H1 (cell line): ENCODE measurements around the gene PTCH1. TPM values are rescaled to one million over a fixed set of nuclear protein-coding genes. Genes with fewer than 3 reads are reported as not detected.

ENCODE experiments used
- CTCF ChIA-PET: fragments of 300-600 bp; sonication (Branson Sonifier 250); formaldehyde crosslinking; loops from one replicate; lab custom pipeline; 2021; ENCODE audit not compliant: partially characterized antibody; lab: Charles Lee
- POLR2A ChIA-PET: fragments of 300-600 bp; sonication (Branson Sonifier 250); formaldehyde crosslinking; loops from one replicate; lab custom pipeline; 2021; ENCODE audit warnings: inconsistent platforms; ENCODE audit not compliant: partially characterized antibody; lab: Charles Lee
- DNase-seq, 2 experiments: peaks; one replicate each; pipeline versions ENCODE4 v3.0.0 to v3.0.0-alpha.2; 2010 to 2022; ENCODE audit warnings: low spot score in 2 of 2, low read depth in 1 of 2, mixed read lengths in 1 of 2
- FAIRE-seq: peaks from 2 replicates; lab custom pipeline; 2011; peaks lifted over from hg19 to GRCh38; lab: Jason Lieb, UNC
- H2AFZ ChIP-seq: 2 replicates; pipeline ENCODE4 v1.8.1; 2012; ENCODE audit warnings: low read length, inconsistent platforms
- H2AK5ac ChIP-seq: 2 replicates; pipeline ENCODE4 v1.6.1; 2013; ENCODE audit warnings: low read depth, low read length
- H2BK120ac ChIP-seq: replicated peaks from 2 replicates; pipeline ENCODE3; 2013; ENCODE audit warnings: low read depth, low read length, inconsistent platforms
- H2BK12ac ChIP-seq: 2 replicates; pipeline ENCODE4 v1.6.1; 2013; ENCODE audit warnings: low read depth, low read length
- H2BK15ac ChIP-seq: 2 replicates; pipeline ENCODE4 v1.6.1; 2013; ENCODE audit warnings: low read length
- H2BK20ac ChIP-seq: 2 replicates; pipeline ENCODE4 v1.6.1; 2013; ENCODE audit warnings: low read length
- H2BK5ac ChIP-seq: 2 replicates; pipeline ENCODE4 v1.6.1; 2013; ENCODE audit warnings: low read depth, low read length
- H3K14ac ChIP-seq: 2 replicates; pipeline ENCODE4 v1.6.1; 2013; ENCODE audit warnings: inconsistent platforms; ENCODE audit not compliant: insufficient read length
- H3K18ac ChIP-seq: 2 replicates; pipeline ENCODE4 v1.6.1; 2013; ENCODE audit warnings: low read length; ENCODE audit errors: extremely low read depth
- H3K23ac ChIP-seq: 2 replicates; pipeline ENCODE4 v1.6.1; 2013; ENCODE audit warnings: inconsistent platforms; ENCODE audit not compliant: insufficient read length
- H3K23me2 ChIP-seq: 2 replicates; pipeline ENCODE4 v1.6.1; 2013; ENCODE audit warnings: low read depth, low read length
- H3K27ac ChIP-seq: 2 replicates; pipeline ENCODE4 v1.6.1; 2011; ENCODE audit warnings: low read depth, low read length, inconsistent platforms
- H3K27me3 ChIP-seq, 4 experiments: replicated peaks in 1 of 4; 1 replicate in 1 of 4; 2 replicates in 3 of 4; pipeline versions ENCODE4 v1.6.1 to v1.8.1; 2011 to 2013; ENCODE audit warnings: low read length in 3 of 4, mild to moderate bottlenecking in 3 of 4, inconsistent platforms in 2 of 4, mixed read lengths in 2 of 4, moderate library complexity in 1 of 4; ENCODE audit not compliant: control insufficient read depth in 3 of 4, insufficient read depth in 3 of 4; ENCODE audit errors: extremely low read depth in 1 of 4
- H3K36me3 ChIP-seq, 4 experiments: 2 replicates each; pipeline versions ENCODE4 v1.6.1 to v1.8.1; 2011 to 2013; ENCODE audit warnings: mild to moderate bottlenecking in 4 of 4, low read length in 3 of 4, moderate library complexity in 2 of 4, control low read depth in 1 of 4, inconsistent platforms in 1 of 4; ENCODE audit not compliant: insufficient read depth in 4 of 4, control insufficient read depth in 2 of 4
- H3K4ac ChIP-seq: replicated peaks from 2 replicates; pipeline ENCODE3; 2013; ENCODE audit warnings: low read length, low read depth, mixed read lengths, inconsistent platforms; ENCODE audit not compliant: insufficient read length
- H3K4me1 ChIP-seq, 4 experiments: replicated peaks in 1 of 4; 1 replicate in 1 of 4; 2 replicates in 3 of 4; pipeline versions ENCODE4 v1.6.1 to v1.8.1; 2011 to 2013; ENCODE audit warnings: low read length in 3 of 4, inconsistent platforms in 2 of 4, mixed read lengths in 1 of 4; ENCODE audit not compliant: insufficient read depth in 4 of 4, control insufficient read depth in 3 of 4
- H3K4me2 ChIP-seq, 2 experiments: 2 replicates each; pipeline versions ENCODE4 v1.6.1 to v1.8.1; 2011 to 2013; ENCODE audit warnings: low read depth in 2 of 2, low read length in 2 of 2, control low read depth in 1 of 2, inconsistent platforms in 1 of 2, mild to moderate bottlenecking in 1 of 2; ENCODE audit not compliant: insufficient read depth in 1 of 2
- H3K4me3 ChIP-seq, 4 experiments: fragments of 200-600, 300-600 bp in 1 of 4; sonication (generic), shearing (Covaris generic), sonication (Bioruptor Twin) in 1 of 4; 2 replicates each; pipeline versions ENCODE4 v1.5.1 to v1.8.1; 2011 to 2016; ENCODE audit warnings: low read length in 4 of 4, low read depth in 3 of 4, control low read depth in 2 of 4, inconsistent platforms in 2 of 4, mild to moderate bottlenecking in 2 of 4, mixed read lengths in 1 of 4, moderate library complexity in 1 of 4; ENCODE audit not compliant: insufficient read depth in 2 of 4; ENCODE audit errors: extremely low read depth in 1 of 4
- H3K56ac ChIP-seq: replicated peaks from 2 replicates; pipeline ENCODE3; 2013; ENCODE audit warnings: low read depth, mild to moderate bottlenecking, mixed read lengths, low read length, inconsistent platforms; ENCODE audit not compliant: insufficient read length
- H3K79me1 ChIP-seq: 2 replicates; pipeline ENCODE4 v1.6.1; 2013; ENCODE audit warnings: low read depth, low read length, control low read depth
- H3K79me2 ChIP-seq, 2 experiments: 2 replicates each; pipeline versions ENCODE4 v1.6.1 to v1.8.1; 2012 to 2013; ENCODE audit warnings: low read length in 2 of 2, mild to moderate bottlenecking in 2 of 2, inconsistent platforms in 1 of 2; ENCODE audit not compliant: insufficient read depth in 2 of 2, control insufficient read depth in 1 of 2
- H3K9ac ChIP-seq, 4 experiments: replicated peaks in 1 of 4; 1 replicate in 1 of 4; 2 replicates in 3 of 4; pipeline versions ENCODE4 v1.6.1 to v1.8.1; 2011 to 2013; ENCODE audit warnings: low read depth in 3 of 4, low read length in 3 of 4, control low read depth in 2 of 4, mild to moderate bottlenecking in 2 of 4, moderate library complexity in 2 of 4, inconsistent platforms in 1 of 4; ENCODE audit errors: extremely low read depth in 1 of 4
- H3K9me3 ChIP-seq, 2 experiments: 2 replicates each; pipeline versions ENCODE4 v1.6.1 to v1.8.1; 2012 to 2013; ENCODE audit warnings: mild to moderate bottlenecking in 2 of 2, moderate library complexity in 2 of 2, control low read depth in 1 of 2, inconsistent platforms in 1 of 2, low read depth in 1 of 2, low read length in 1 of 2, mixed read lengths in 1 of 2; ENCODE audit not compliant: insufficient read depth in 2 of 2
- H4K20me1 ChIP-seq, 2 experiments: replicated peaks in 1 of 2; 2 replicates each; pipeline versions ENCODE3 to v1.8.1; 2011 to 2013; ENCODE audit warnings: inconsistent platforms in 2 of 2, low read length in 2 of 2, mild to moderate bottlenecking in 1 of 2; ENCODE audit not compliant: insufficient read depth in 2 of 2, control insufficient read depth in 1 of 2
- H4K5ac ChIP-seq: 2 replicates; pipeline ENCODE4 v1.6.1; 2013; ENCODE audit warnings: low read length, low read depth, mixed read lengths, inconsistent platforms; ENCODE audit not compliant: insufficient read length
- H4K8ac ChIP-seq: 2 replicates; pipeline ENCODE4 v1.8.0; 2013; ENCODE audit warnings: mild to moderate bottlenecking, moderate library complexity, low read length, inconsistent platforms; ENCODE audit not compliant: insufficient read depth; ENCODE audit errors: extremely low read depth
- H4K91ac ChIP-seq: replicated peaks from 2 replicates; pipeline ENCODE3; 2013; ENCODE audit warnings: low read length, mixed read lengths, inconsistent platforms; ENCODE audit not compliant: insufficient read length
- RBBP5 ChIP-seq: IDR thresholded peaks from 2 replicates; pipeline ENCODE4 v1.7.1; 2012; ENCODE audit warnings: low read depth, mild to moderate bottlenecking, inconsistent platforms, low read length, moderate library complexity, borderline replicate concordance
- SAP30 ChIP-seq: fragments of 300-600 bp; sonication (generic); IDR thresholded peaks from 2 replicates; pipeline ENCODE4 v1.7.1; 2012; ENCODE audit warnings: low read length, moderate library complexity, mild to moderate bottlenecking, inconsistent platforms; ENCODE audit not compliant: insufficient read depth, insufficient replicate concordance
- TAF7 ChIP-seq: optimal IDR thresholded peaks from 2 replicates; pipeline ENCODE3; 2011; ENCODE audit warnings: low read depth, mild to moderate bottlenecking, inconsistent platforms, low read length, moderate library complexity, borderline replicate concordance
- TBP ChIP-seq: IDR thresholded peaks from 2 replicates; pipeline ENCODE4 v1.6.1; 2011; ENCODE audit warnings: low read depth, low read length, improper control_type of control experiment
- WGBS, 2 experiments: shearing (Covaris generic) in 1 of 2; methylation state at CpG; one replicate each; pipeline versions ENCODE4 v1.1.6 to v1.1.7; 2013 to 2015; ENCODE audit warnings: low lambda C conversion rate in 2 of 2, mixed read lengths in 2 of 2, inconsistent platforms in 1 of 2, low coverage in 1 of 2, missing lambda C conversion rate in 1 of 2; ENCODE audit not compliant: insufficient replicate concordance in 2 of 2, insufficient coverage in 1 of 2, insufficient read length in 1 of 2; ENCODE audit errors: extremely low coverage in 1 of 2, missing lambda C conversion rate in 1 of 2; 5-methylcytosine and 5-hydroxymethylcytosine counted together
- polyA plus RNA-seq, 7 experiments: library from polyadenylated mRNA; depleted of rRNA in 3 of 7; stranded (reverse) in 5 of 7; unstranded in 2 of 7; fragments of >200 nt in 5 of 7; fragments of 200-250 nt in 2 of 7; gene quantifications; 1 replicate in 5 of 7; 2 replicates in 1 of 7; 4 replicates in 1 of 7; pipeline versions ENCODE4 v1.2.1 to v1.2.3, GENCODE V29; 2011 to 2013; ENCODE audit warnings: missing spikeins in 2 of 7, mixed read lengths in 2 of 7
- total RNA-seq: library from RNA; stranded (reverse); fragmentation: NEBNext Ultra II Directional; extraction: Animal tissue kit (Norgen Biotek cat#: 25700); gene quantifications from 2 replicates; pipeline ENCODE4 v1.2.1, GENCODE V29; 2021

PTCH1 gene
- total and polyA plus RNA-seq, 2 of the 8 experiments (the other 6 are each of a cell fraction or from before 2014, with no cell fraction given), result 6.4 to 34.1 TPM

DNA sequence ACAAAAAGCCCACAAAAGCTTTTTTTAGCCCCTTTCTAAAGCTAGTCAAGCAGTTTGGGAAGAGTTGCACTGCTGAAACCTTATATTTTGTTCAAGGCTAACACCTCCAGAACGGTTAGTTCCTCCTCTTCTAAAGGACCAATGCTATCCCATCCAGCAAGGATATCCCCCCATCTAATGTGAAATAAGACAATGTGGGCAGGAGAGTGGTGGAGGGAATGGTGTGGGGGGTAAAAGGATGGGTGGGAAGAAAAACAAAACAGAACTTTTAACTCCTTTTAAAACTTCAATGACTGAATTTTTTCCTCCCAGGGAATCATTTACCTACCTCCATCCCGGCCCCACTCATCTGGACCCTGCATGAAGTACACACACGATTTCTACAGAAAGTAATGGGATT is 21.2 kb downstream of the PTCH1 start:
- peaks cover 8 to 29% (median 22%) of the 10 kb centered on the region in 4 experiments for H3K4me1 ChIP-seq
- no peak overlapping the region for H3K27ac ChIP-seq
- no peak overlapping the region for H2BK5ac ChIP-seq
- no peak overlapping the region for H2BK12ac ChIP-seq
- H3K36me3 ChIP-seq, result peaks cover 0 to 5% (median 0%) of the 10 kb centered on the region in 4 experiments; a peak in 2 of 8 replicates
- H2BK20ac ChIP-seq, result no peak overlapping the region
- no peak overlapping the region for H3K23ac ChIP-seq
- no peak overlapping the region for H3K56ac ChIP-seq
- H2BK120ac ChIP-seq, result no peak overlapping the region
- no peak overlapping the region for H4K91ac ChIP-seq
- ChIA-PET CTCF (interaction anchor here (0.9 kb wide), 1 partner anchor 166 kb away, joined by 4 read pairs; no protein-coding TSS in a partner anchor), POLR2A (interaction anchor here (0.8 to 2.7 kb wide), 4 partner anchors 10 to 155 kb away, joined by 3 to 16 read pairs (median 4); no protein-coding TSS in a partner anchor)
- H3K9me3 ChIP-seq, result no peaks in the 10 kb centered on the region
- no peak overlapping the region for H2BK15ac ChIP-seq
- H4K8ac ChIP-seq, result no peak overlapping the region
- peaks cover 20% of the 10 kb centered on the region for H3K79me1 ChIP-seq
- H3K4me3 ChIP-seq, result peak overlapping the region in 2 of 4 experiments; percentile 1 to 14; a peak in 1 of 8 replicates
- H4K5ac ChIP-seq, result no peak overlapping the region
- peaks cover 9 to 95% of the 10 kb centered on the region in 2 experiments for H3K79me2 ChIP-seq
- H3K27me3 ChIP-seq, result no peaks in the 10 kb centered on the region
- H2AFZ ChIP-seq, result no peak overlapping the region
- H3K9ac ChIP-seq, result no peak overlapping the region
- no peaks in the 10 kb centered on the region for H3K23me2 ChIP-seq
- H3K18ac ChIP-seq, result no peak overlapping the region; the same call in 1 of the 2 replicates
- no peak overlapping the region for H3K4ac ChIP-seq
- DNase-seq (no peak), FAIRE-seq (no peak)
- no peak overlapping the region for H3K14ac ChIP-seq
- no peak overlapping the region for H2AK5ac ChIP-seq
- no peak for TF ChIP-seq TAF7
- TF ChIP-seq TBP, result no peak
- TF ChIP-seq RBBP5, result no peak
- no peak for TF ChIP-seq SAP30
- WGBS, 2 experiments, result 69% methylated on average over 3 of the region's 3 CpGs; no CpG with 5 or more reads in 1 of the 2 experiments
- peak overlapping the region in 1 of 2 experiments; percentile 21; a peak in 2 of 4 replicates for H3K4me2 ChIP-seq
- peaks cover 5 to 20% of the 10 kb centered on the region in 2 experiments for H4K20me1 ChIP-seq
